KMS-11 (cell line): ENCODE measurements around the gene UCP3.

Experiments used
- H2AFZ ChIP-seq: fragments of 200-600 bp; sonication (generic); 2 replicates; pipeline ENCODE4 v1.6.1; 2016; ENCODE audit warnings: antibody characterized with exemption, mixed run types, low read depth
- H3K27ac ChIP-seq: fragments of 200-600 bp; sonication (generic); 2 replicates; pipeline ENCODE4 v1.6.1; 2016; ENCODE audit warnings: mild to moderate bottlenecking, mixed run types
- H3K27me3 ChIP-seq: fragments of 200-600 bp; sonication (generic); 2 replicates; pipeline ENCODE4 v1.6.1; 2017; ENCODE audit warnings: mild to moderate bottlenecking, low read depth, mixed run types, moderate library complexity; ENCODE audit not compliant: insufficient read depth
- H3K36me3 ChIP-seq: fragments of 200-600 bp; sonication (generic); 2 replicates; pipeline ENCODE4 v1.6.1; 2017; ENCODE audit warnings: mild to moderate bottlenecking, mixed run types; ENCODE audit not compliant: insufficient read depth
- H3K4me1 ChIP-seq: fragments of 200-600 bp; sonication (generic); 2 replicates; pipeline ENCODE4 v1.6.1; 2016; ENCODE audit warnings: mild to moderate bottlenecking, low read depth, mixed run types; ENCODE audit not compliant: poor library complexity, severe bottlenecking
- H3K4me2 ChIP-seq: fragments of 200-600 bp; sonication (generic); 2 replicates; pipeline ENCODE4 v1.7.0; 2016; ENCODE audit warnings: mild to moderate bottlenecking, mixed run types
- H3K4me3 ChIP-seq: fragments of 200-600 bp; sonication (generic); IDR thresholded peaks from 2 replicates; pipeline ENCODE4 v1.6.1; 2017; ENCODE audit warnings: low read depth, low read length, mixed read lengths; ENCODE audit not compliant: insufficient read depth
- H3K79me2 ChIP-seq: fragments of 200-600 bp; sonication (generic); 2 replicates; pipeline ENCODE4 v1.6.1; 2016; ENCODE audit warnings: low read depth, mixed run types; ENCODE audit not compliant: insufficient read depth
- H3K9ac ChIP-seq: fragments of 200-600 bp; sonication (generic); 2 replicates; pipeline ENCODE4 v1.6.1; 2016; ENCODE audit warnings: mild to moderate bottlenecking, mixed run types
- H4K20me1 ChIP-seq: fragments of 200-600 bp; sonication (generic); 2 replicates; pipeline ENCODE4 v1.6.1; 2016; ENCODE audit warnings: mild to moderate bottlenecking, mixed run types; ENCODE audit not compliant: insufficient read depth
- TF ChIP-seq, protein P1 (sequence below): fragments of 200-600 bp; sonication (generic); conservative IDR thresholded peaks from 2 replicates; pipeline ENCODE4 v1.6.1; 2017; ENCODE audit warnings: low read depth, mild to moderate bottlenecking, antibody characterized with exemption, low read length, moderate library complexity, mixed read lengths

Gene UCP3

DNA sequence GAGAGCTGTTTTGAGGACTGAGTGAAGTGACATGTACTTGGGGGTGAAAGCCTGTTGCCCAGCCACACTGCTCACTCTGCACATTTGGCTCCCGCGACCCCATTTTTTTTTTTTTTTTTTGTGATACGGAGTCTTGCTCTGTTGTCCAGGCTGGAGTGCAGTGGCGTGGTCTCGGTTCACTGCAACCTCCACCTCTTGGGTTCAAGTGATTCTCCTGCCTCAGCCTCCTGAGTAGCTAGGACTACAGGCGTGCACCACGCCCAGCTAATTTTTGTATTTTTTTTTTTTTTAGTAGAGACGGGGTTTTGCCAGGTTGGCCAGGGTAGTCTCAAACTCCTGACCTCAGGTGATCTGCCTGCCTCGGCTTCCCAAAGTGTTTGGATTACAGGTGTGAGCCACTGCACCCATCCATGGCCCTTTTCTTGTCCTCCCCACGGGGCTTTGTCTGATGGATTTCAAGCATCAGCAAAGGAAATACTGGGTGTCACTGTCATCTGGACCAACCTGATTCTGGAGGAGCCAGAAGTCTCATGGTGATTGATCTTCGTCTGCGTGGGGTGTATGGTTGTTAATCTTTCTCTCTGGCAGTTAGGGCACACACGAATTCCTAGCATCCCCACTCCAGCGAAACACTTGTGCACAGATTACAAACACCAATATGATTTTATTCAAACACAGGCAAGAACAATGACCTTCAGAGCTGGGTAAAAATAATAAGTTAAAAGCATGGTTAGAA, 3.4 kb upstream of the UCP3 start:
- Histone ChIP-seq H2AFZ (no peak overlapping the region), H3K36me3 (no peaks in the 10 kb centered on the region), H3K9ac (no peak overlapping the region), H3K27me3 (no peaks in the 10 kb centered on the region), H4K20me1 (no peaks in the 10 kb centered on the region), H3K27ac (no peak overlapping the region), H3K4me2 (no peak overlapping the region), H3K79me2 (no peaks in the 10 kb centered on the region), H3K4me1 (peaks cover 6% of the 10 kb centered on the region), H3K4me3 (no peak overlapping the region)
- TF ChIP-seq, protein P1, sequence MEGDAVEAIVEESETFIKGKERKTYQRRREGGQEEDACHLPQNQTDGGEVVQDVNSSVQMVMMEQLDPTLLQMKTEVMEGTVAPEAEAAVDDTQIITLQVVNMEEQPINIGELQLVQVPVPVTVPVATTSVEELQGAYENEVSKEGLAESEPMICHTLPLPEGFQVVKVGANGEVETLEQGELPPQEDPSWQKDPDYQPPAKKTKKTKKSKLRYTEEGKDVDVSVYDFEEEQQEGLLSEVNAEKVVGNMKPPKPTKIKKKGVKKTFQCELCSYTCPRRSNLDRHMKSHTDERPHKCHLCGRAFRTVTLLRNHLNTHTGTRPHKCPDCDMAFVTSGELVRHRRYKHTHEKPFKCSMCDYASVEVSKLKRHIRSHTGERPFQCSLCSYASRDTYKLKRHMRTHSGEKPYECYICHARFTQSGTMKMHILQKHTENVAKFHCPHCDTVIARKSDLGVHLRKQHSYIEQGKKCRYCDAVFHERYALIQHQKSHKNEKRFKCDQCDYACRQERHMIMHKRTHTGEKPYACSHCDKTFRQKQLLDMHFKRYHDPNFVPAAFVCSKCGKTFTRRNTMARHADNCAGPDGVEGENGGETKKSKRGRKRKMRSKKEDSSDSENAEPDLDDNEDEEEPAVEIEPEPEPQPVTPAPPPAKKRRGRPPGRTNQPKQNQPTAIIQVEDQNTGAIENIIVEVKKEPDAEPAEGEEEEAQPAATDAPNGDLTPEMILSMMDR = no peak

DNA sequence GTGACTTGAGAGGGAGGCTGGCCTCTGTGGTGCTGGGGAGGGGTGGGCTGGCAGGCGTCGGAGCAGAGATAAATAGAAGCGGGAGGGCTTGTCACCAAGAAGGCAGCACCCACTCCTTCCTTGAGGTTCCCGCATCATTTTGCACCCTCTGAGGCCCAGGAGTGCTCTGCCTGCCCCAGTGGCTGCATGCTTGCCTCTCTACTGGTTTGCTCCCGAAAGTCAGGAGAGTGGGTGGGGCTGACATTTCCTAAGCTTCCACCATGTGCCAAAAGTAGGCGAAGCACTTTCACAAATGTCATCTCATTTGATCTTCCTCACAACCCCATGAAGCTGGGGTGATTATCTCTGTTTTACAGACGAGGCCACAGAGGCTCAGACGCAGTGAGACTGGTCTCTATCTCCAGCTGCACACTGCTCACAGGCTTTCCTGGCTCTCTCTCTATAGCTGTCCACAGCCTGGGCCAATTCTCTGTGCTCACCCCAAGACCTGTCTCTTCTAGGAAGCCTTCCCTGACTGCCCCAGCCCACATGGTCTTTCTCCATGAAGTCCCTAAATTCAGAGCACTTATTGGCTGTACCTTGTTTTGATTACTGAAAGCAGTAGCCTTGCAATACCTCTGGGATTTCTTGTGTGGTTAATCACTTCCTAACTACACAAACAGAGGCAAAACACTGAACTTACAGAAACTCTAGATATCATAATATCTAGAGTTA, 2.6 kb upstream of the UCP3 start:
- Histone ChIP-seq H3K27me3 (no peaks in the 10 kb centered on the region), H2AFZ (no peak overlapping the region), H3K4me3 (no peak overlapping the region), H4K20me1 (no peaks in the 10 kb centered on the region), H3K36me3 (no peaks in the 10 kb centered on the region), H3K9ac (no peak overlapping the region), H3K4me2 (no peak overlapping the region), H3K27ac (no peak overlapping the region), H3K4me1 (peaks cover 6% of the 10 kb centered on the region), H3K79me2 (no peaks in the 10 kb centered on the region)
- TF ChIP-seq, protein P1 = no peak

DNA sequence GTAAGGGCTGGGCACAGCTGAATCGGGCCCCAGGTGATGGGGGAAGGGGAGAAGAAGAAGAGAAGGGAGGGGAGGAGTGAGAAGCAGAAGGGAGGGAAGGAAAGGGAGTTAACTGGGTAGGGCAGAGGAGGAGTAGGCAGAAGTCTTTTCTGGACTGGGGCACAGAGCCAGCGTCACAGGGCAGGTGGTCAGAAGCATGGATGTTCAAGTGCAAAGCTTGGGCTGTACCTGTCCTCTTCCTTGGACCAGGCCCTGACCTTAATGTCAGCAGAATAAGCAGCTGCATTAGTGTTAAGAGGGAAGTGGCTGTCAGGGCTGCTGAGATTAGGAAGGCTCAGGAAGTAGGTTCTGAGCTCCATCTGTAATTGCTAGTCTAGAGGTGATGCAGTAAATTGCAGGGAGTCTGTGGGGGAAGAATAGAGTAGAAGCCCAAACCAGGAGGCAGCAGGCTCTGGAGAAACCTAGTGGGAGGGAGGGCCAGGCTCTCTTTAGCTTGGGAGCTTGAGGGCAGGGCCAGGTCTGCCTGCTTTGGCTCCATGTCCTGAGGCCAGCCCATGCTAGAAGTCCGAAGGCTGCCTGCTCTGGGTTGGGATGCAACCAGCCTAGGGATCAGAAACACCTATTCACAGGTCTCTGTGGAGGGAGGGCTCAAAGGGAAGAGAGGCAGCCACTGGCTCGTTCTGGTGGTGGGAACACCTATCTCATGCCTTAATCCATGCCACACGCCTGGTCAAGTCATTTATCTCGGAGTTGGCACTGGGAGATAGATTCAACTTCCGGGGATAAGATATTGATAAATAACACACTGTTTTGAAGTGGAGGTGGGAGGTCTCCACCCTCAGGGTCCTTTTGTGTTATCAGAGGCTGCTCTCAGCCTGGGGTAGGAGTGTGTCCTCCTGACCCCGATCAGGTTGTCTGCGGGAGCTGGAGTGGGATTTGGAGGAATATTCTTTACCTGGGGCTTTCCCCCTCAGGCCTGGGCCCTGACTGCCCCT, 1.7 kb upstream of the UCP3 start:
- H3K27ac ChIP-seq = no peak overlapping the region
- H3K4me1 ChIP-seq = peaks cover 6% of the 10 kb centered on the region
- no peaks in the 10 kb centered on the region for H4K20me1 ChIP-seq
- no peak overlapping the region for H3K4me2 ChIP-seq
- no peak overlapping the region for H2AFZ ChIP-seq
- no peaks in the 10 kb centered on the region for H3K36me3 ChIP-seq
- H3K9ac ChIP-seq = no peak overlapping the region
- TF ChIP-seq, protein P1 = no peak
- no peak overlapping the region for H3K4me3 ChIP-seq
- no peaks in the 10 kb centered on the region for H3K27me3 ChIP-seq
- no peaks in the 10 kb centered on the region for H3K79me2 ChIP-seq

DNA sequence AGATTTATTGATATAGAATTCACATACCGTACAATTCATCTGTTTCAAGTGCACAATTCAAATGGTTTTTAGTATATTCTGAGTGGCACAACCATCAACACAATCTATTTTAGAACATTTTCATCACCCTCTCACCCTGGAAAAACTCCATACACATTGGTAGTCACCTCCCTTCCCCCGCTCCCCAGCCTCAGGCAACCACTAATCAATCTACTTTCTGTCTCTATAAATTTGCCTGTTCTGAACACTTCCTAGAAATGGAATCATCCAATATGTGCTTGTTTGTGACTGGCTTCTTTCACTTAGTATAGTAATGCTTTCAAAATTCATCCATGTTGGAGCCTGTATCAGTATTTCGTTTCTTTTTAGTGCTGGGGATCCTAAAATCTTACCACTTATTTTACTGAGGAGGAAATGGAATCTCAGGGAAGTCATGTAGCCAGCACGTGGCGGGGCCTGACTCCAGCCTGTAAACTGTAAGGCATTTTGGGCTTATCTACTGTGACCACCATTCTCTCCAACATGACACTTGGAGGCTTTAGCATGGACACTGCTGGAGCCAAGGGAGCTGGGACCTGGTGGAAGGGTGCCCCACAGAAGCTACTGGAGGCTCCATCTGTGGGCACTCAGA, 905 bp upstream of the UCP3 start:
- H3K27ac ChIP-seq = no peak overlapping the region
- no peak overlapping the region for H3K4me3 ChIP-seq
- H4K20me1 ChIP-seq = no peaks in the 10 kb centered on the region
- H3K79me2 ChIP-seq = no peaks in the 10 kb centered on the region
- H3K4me2 ChIP-seq = no peak overlapping the region
- TF ChIP-seq, protein P1 = no peak
- H3K4me1 ChIP-seq = peaks cover 1% of the 10 kb centered on the region
- H3K9ac ChIP-seq = no peak overlapping the region
- H2AFZ ChIP-seq = no peak overlapping the region
- no peaks in the 10 kb centered on the region for H3K36me3 ChIP-seq
- H3K27me3 ChIP-seq = no peaks in the 10 kb centered on the region
